Right renal pelvis (tissue), 4 donors: ENCODE measurements around the gene RIC3. TPM values are rescaled to one million over a fixed set of nuclear protein-coding genes. Genes with fewer than 3 reads are reported as not detected.

Experiments used
- polyA plus RNA-seq, 4 donors: library from polyadenylated mRNA; unstranded; fragments of 120-200 nt; gene quantifications; one replicate each; pipeline ENCODE4 v1.2.1, GENCODE V29; 2013; ENCODE audit not compliant: insufficient read length in 4 of 4

The RIC3 gene
- polyA plus RNA-seq, 4 donors = 10.7 to 18.7 (median 13.3) TPM

Other genes with a start within 250 kb of the RIC3 start
- under 1 TPM in 1 of 4 donors, not detected in 3; 0.03 TPM for gene OR10A6, start 237.8 kb downstream of the RIC3 start, polyA plus RNA-seq
- under 1 TPM in 1 of 4 donors, not detected in 3; 0.04 TPM for gene OR10A3, start 227.3 kb downstream of the RIC3 start, polyA plus RNA-seq
- gene NLRP10, start 203.6 kb downstream of the RIC3 start, polyA plus RNA-seq = under 1 TPM in 1 of 4 donors, not detected in 3; 0.13 TPM
- 100 to 1,000 TPM; 314 to 357 (median 332) TPM for gene EIF3F, start 181.7 kb downstream of the RIC3 start, polyA plus RNA-seq
- gene TUB, start 87.8 kb downstream of the RIC3 start, polyA plus RNA-seq = 10 to 100 TPM; 22.2 to 24.6 (median 23.5) TPM
- gene LMO1, start 94.9 kb upstream of the RIC3 start, polyA plus RNA-seq = under 1 TPM; 0.19 to 0.78 (median 0.59) TPM